ENCODE results near the gene INPP5F. TPM values are rescaled to one million over a fixed set of nuclear protein-coding genes. Genes with fewer than 3 reads are reported as not detected.
A peak's percentile ranks its signal among the peaks of the same experiment; 100 is the strongest.
"Not testable (repeated sequence)": the region's sequence is repeated elsewhere in the genome, so short reads cannot be mapped to it uniquely, and the experiment has no call there.

Gene INPP5F
- total RNA-seq, 1 donor from 2014 or later: 4.5 TPM

DNA sequence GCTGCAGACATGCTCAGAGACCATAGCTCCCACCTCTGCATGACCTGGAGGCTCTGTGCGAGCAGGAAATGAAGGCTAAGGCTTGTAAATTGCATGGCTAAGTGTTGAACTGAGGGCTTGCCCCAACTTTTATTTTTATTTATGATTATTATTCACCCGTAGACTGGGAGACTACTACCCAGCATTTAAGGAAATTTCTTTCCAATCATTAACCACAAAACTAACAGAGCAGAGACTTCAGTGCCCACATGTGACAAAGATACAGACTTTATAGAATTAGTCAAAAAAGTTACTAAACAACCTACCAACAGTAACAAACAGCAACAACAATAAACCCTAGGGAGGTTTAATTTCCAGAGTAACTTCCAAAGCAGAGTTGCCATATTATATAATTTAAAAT, 107.1 kb downstream of the INPP5F start:
- no peak for DNase-seq
- intact Hi-C loops (cut with DNase I): no loop called here
- no peak for ATAC-seq (ENCODE audit: poor library complexity)

DNA sequence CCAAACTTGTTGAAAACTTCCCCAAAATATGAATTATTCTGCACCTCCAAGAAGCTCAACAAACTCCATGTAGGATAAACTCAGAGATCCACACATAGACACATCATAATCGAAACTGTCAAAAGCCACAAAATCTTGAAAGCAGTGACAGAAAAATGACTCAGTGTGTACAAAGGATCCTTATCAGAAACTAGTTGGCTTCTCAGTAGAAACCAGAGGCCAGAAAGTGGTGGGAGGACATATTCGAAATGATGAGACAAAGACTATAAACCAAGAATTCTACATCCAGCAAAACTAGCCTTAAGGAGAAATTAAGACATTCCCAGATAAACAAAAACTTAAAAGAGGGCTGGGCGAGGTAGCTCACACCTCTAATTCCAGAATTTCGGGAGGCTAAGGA, 108.3 kb downstream of the INPP5F start:
- ATAC-seq (ENCODE audit: poor library complexity) (no peak), DNase-seq (no peak)
- intact Hi-C loops (cut with DNase I): no loop called here

DNA sequence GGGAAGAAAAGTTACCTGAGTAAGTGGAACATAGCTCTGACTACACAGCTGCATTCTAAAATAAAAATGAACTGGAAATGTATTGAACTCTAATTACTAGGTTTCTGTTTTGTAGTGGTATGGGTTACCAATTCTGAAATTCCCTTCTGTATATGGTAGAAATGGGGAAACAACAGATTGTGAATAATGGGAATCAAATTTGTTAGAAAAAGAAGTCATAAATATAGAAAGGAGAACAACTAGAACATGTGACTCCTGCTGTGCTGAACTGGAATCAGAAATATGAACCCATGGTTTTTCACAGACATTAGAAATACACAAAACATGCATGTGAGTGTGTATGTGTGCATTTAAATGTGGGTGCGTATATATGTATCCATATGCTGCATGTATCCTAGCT, 119.8 kb downstream of the INPP5F start:
- ATAC-seq (ENCODE audit: poor library complexity): no peak
- intact Hi-C loops (cut with DNase I): no loop called here
- no peak for DNase-seq

DNA sequence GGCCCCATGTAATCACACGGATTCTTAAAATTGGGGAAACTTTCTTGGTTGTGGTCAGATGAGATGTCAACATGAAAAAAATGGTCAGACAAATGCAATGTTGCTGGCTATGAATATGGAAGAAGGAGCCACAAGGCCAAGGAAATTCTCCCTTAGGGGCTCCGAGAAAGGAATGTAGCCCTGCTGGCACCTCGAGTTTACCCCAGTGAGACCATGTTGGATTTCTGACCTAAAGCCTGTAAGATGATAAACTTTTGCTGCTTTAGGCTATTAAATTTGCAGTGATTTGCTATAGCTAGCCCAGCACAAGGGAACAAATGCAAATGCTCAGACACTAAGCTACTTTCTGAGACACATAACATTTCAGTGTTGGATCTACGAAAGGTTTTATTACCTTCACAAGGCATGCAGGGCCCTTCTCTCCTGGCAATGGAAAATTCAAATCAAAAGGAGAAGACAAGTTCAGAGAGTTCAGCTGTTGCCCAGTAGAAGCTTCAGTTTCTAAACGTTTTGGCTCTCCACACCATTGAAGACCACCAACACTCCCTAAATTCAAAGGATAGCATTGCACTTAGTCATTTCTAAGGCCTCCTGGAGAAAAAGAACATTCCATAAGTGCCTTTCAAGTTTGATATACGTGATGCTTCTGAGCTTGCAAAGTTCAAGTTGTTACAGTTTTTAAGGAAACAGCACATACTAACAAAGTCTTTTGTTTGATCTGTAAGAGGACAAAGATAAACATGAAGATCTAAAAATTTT, 123.4 kb downstream of the INPP5F start:
- intact Hi-C loops (cut with DNase I): no loop called here
- ATAC-seq (ENCODE audit: poor library complexity) (no peak), DNase-seq (no peak)

DNA sequence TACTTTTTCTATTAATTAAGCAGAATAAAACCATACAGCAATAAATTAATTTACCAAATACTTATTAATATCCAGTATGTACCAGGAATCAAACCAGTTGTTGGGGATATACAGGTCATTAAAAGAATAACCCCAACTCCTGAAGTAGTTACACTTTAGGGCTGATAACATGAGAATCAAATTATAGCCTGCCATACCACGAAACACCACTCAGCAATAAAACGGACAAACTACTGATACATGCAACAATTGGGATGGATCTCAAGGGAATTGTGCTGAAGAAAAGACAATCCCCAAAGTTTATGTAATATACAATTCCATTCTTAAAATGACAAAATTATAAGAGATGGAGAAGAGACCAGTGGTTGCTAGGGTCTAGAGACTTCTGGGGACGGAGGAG, 124.1 kb downstream of the INPP5F start:
- no peak for ATAC-seq (ENCODE audit: poor library complexity)
- intact Hi-C loops (cut with DNase I): loop anchor here (10.0 kb wide), 1 partner anchor 95 kb away; no protein-coding TSS in a partner anchor
- no peak for DNase-seq

DNA sequence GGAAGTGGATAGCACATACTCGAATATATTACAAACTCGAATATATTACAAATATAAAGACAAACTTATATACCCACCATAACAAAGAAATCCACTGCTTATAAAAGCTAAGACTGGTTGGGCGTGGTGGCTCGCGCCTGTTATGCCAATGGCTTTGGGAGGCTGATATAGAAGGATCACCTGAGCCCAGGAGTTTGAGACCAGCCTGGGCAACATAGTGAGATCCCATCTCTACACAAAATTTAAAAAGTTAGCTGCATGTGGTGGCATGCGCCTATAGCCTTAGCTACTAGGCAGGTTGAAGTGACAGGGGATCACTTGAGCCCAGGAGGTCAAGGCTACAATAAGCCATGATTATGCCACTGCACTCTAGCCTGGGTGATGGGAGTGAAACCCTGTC, 126.4 kb downstream of the INPP5F start:
- no peak for ATAC-seq (ENCODE audit: poor library complexity)
- intact Hi-C loops (cut with DNase I): loop anchor here (10.0 kb wide), 1 partner anchor 97 kb away; no protein-coding TSS in a partner anchor
- DNase-seq: no peak

DNA sequence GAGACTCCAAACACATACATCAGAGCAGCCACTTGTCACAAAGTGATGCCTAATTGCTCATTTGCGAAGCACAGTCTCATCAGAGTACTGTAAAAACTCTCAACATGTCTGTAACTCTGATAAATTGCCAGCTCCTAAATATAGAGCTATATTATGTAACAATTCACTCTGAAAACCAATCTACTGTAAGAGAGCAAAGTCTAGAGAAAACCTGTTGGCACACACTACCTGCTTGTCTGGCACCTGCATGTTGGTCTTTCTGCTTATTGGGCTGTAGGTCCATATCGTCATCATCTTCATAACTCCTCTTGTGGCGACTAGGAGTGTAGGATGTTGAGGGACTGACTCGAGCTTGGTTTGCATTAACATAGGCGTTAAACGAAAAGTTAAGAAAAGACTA, 127.0 kb downstream of the INPP5F start:
- ATAC-seq (ENCODE audit: poor library complexity): peak; percentile 22

DNA sequence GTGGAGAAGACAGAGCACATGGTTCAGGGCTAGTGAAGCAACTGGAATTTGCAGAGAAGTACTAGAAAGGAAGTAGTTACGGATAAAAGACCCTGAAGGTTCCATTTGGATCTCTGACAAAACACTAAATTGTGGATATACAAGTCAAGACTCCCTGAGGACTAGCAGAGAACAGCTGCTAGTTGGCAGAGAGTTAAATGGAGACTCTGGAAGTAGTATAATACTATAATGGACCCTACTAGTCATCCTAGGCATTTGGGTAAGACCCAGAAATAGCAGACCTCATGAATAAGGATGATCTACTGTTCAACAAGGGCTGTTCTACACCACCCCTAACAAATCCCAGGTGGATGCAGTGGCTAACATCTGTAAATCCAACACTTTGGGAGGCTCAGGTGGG, 127.7 kb downstream of the INPP5F start:
- intact Hi-C loops (cut with DNase I): loop anchor here (10.0 kb wide), 1 partner anchor 99 kb away; no protein-coding TSS in a partner anchor
- ATAC-seq (ENCODE audit: poor library complexity): no peak
- no peak for DNase-seq

More for the DNA sequence above, 127.0 kb downstream of the INPP5F start:
- intact Hi-C loops (cut with DNase I): loop anchor here (10.0 kb wide), 1 partner anchor 98 kb away; no protein-coding TSS in a partner anchor
- DNase-seq: no peak

DNA sequence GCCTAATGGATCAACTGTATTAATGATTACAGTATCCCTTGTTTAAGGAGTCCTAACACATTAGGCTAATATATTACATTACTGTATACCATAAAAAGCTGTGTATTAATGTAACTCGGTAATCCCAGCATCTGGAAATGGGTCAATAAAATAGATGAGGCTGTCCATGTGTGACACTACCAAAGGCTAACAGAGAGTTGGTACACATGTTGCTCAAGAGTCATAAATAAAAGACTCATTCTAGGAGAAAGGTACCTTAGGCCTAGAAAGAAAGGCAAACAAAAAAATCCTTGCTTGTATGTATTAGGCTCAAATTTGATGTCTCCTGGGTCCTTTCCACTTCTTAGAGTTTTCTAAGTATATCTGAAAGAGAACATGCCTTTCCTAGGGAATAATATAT, 132.2 kb downstream of the INPP5F start:
- ATAC-seq (ENCODE audit: poor library complexity) (no peak), DNase-seq (no peak)
- intact Hi-C loops (cut with DNase I): loop anchor here (10.0 kb wide), 1 partner anchor 103 kb away; no protein-coding TSS in a partner anchor

DNA sequence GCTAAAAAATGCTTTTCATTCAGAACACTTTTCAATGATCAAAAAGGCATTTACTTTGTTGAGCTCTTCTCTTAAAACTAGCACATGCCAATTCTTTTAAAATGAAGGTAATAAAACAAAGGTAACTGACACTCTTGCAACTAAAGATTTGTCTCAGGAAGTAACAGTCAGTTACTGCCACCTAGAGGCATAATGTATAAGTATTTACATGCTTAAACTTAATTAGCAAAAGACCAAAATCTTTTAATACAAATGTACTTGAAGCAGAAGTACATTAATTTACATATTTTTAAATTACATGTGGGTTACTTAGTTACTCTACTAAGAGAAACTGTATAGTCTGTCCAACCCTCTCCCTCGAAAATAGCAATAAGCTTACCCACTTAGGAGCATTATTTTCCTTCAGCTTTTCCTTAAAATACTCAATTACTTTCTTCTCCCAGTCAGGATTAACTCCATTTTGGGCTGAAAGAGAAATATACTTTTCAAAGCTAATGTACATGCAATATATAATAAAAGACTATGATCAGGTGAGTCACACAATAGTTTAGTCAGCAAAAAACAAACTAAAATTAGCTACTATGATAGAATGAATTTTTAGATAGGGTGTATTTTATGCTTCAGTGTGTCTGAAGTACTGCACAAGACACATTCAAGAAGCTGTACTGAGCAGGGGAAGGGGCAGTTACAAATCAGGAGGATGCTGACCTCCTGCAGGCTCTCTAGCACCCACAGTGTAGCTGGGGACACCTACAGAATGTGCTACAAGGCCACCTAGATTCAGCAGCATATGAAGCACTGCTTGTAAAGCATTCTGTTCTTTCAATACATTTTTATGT, 133.8 kb downstream of the INPP5F start:
- intact Hi-C loops (cut with DNase I): loop anchor here (5.0 to 10.0 kb wide), 2 partner anchors 105 to 172 kb away; no protein-coding TSS in a partner anchor
- ATAC-seq (ENCODE audit: poor library complexity) (no peak), DNase-seq (no peak)

DNA sequence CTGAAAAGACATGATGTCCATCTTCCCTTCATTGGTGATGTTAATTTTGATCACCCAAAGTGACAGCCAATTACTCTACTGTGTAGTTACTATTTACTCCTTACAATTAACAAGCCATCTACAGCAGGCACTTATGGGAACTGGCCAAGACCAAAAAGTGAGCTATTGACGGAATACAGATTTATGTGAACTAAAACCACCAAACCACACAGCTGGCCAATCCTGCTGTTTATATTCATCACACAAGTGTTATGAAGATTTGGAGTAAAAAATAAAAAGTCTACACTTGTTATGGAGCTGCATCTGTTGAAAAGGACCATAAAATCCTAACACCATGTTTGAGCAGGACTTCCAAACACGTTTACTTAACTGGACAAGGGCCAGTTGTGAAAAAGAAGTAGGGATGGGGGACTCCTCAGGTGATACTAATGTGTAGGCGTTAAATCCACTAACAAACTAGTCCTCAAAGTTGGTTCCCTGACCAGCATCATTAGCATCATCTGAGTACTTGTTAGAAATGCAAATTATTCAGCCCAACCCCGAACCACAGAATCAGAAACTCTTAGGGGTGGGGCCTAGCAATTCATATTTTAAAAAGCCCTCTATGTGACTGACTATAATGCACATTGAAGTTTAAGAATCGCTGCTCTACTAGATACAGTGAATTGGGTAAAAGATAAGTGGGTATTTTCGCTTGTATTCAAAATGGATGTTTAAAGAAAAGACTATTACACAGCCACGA, 135.2 kb downstream of the INPP5F start:
- no peak for ATAC-seq (ENCODE audit: poor library complexity)
- DNase-seq: no peak
- intact Hi-C loops (cut with DNase I): loop anchor here (5.0 kb wide), 1 partner anchor 174 kb away; no protein-coding TSS in a partner anchor

DNA sequence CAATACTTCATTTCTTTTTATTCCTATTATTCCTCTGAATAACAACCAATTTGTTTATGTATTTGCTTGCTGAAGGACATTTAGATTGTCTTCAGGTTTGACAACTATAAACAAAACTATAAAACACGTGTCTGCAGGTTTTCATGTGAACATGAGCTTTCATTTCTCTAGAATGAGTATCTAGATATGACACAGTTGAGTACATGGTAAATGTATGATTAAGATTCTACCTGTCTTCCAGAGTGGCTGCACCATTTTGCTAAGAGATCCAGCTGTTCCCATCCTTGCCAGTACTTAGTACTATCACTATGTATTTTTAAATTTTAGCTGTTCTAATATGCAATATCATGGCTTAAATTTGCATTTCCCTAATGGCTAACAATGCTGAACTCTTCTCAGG, 136.7 kb downstream of the INPP5F start:
- no peak for ATAC-seq (ENCODE audit: poor library complexity)
- intact Hi-C loops (cut with DNase I): loop anchor here (5.0 kb wide), 1 partner anchor 175 kb away; no protein-coding TSS in a partner anchor
- DNase-seq: no peak

DNA sequence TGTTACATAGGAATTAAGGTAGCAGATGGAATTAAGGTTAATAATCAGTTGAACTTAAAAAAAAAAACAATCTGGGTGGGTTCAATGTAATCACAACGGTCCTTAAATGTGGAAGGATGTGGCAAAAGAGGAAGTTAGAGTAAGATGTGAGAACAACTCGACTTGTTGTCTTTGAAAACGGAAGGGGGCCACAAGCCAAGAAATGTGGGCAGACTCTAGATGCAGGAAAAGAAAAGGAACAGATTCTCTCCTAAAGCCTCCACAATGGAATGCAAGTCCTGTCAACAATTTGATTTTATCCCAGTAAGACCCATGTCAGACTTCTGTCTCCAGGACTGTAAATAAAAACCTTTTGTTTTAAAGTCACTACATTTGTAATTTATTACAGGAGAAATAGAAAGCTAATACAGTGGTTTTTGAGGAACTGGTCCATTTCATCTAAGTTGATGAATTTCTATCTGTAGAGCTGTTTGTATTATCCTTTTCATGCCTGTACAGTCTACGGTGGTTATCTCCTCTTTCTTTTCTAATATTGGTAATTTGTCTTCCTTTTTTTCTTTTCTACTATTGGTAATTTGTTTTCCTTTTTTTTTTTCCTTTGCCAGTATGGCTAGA, 138.2 kb downstream of the INPP5F start:
- DNase-seq (no peak), ATAC-seq (ENCODE audit: poor library complexity) (no peak)
- intact Hi-C loops (cut with DNase I): loop anchor here (5.0 kb wide), 1 partner anchor 177 kb away; no protein-coding TSS in a partner anchor

DNA sequence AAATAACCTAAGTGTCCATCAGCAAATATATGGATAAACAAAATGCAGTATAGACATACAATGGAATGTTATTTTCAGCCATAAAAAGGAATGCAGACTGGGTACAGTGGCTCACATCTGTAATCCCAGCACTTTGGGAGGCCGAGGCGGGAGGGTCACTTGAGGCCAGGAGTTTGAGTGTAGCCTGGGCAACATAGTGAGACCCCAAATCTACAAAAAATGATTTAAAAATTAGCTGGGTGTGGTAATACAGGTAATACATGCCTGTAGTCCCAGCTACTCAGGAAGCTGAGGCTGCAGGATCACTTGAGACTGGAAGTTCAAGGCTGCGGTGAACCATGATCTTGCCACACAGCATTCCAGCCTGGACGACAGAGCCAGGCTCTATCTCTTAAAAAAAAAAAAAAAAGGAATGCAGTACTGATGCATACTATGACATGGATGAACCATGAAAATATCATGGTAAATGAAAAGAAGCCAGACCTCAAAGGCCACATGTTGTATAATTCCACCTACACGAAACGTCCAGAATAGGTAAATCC, 139.9 kb downstream of the INPP5F start:
- DNase-seq (no peak), ATAC-seq (ENCODE audit: poor library complexity) (no peak)
- intact Hi-C loops (cut with DNase I): no loop called here

DNA sequence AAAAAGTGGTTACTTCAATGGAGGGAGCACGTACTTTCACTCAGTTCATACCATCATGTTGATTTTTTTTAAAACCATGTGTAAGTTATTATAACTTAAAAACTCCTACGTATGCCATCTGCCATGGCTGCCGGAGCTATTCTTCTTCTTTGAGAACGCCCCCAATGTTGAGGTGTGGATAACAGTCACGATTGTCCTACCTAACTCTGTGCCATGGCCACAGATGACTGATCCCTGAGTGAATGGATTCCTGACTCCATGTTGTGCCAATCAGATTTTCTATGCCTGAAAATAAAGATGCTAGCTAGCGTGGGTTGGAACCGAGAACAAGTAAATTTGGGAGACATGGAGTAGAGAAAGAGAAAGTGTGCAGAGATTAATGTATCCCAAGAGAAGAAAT, 141.5 kb downstream of the INPP5F start:
- DNase-seq (no peak), ATAC-seq (ENCODE audit: poor library complexity) (no peak)
- intact Hi-C loops (cut with DNase I): no loop called here

DNA sequence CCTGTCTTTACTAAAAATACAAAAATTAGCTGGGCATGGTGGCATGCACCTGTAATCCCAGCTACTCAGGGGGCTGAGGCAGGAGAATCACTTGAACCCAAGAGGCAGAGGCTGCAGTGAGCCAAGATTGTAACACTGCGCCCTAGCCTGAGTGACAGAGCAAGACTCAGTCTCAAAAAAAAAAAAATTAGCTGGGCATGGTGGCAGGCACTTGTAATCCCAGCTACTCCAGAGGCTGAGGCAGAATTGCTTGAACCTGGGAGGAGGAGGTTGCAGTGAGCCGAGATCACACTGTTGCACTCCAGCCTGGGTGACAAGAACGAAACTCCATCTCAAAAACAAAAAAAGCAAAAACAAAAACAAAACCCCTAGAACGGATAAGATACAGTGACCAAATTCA, 143.5 kb downstream of the INPP5F start:
- ATAC-seq (ENCODE audit: poor library complexity); DNase-seq; intact Hi-C loops (cut with DNase I): not testable (repeated sequence)

DNA sequence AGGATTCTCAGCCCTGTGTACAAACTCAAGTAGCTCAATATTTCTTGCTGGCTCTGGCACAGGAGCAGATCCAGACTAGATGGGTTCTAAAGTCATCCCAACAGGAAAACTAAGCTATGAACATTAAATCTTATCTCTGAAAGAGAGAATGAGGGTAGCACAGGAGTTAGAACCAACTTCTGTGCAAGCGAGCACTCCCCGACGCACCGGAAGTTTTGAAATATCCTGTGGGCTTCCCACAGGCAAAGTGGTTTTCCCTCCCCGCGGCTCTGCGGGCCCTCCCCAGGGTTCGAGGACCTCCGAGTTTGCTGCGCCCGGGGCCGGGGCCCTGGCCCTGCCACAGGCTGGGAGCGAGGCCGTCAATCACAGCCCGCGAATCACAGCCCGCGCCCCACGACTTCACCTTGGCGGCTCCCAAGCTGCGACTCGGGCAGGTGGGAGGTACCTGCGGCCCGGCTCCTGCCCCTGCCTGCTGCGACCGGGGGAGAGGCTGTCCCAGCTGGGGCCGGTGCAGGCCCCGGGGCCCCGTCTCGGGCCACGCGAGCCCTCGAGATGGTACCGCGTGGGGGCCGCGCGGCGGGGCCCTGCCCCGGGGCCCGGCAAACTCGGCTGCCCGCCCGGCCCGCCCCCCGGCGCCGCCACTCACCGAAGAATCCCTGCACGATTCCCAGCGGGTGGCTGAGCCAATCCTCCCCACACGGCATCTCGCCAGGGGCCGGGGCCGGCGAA, 146.2 kb downstream of the INPP5F start:
- ATAC-seq (ENCODE audit: poor library complexity) (peak; percentile 7), DNase-seq (peak; percentile 69)
- intact Hi-C loops (cut with DNase I): loop anchor here (10.0 kb wide), 1 partner anchor 277 kb away; the partner anchor contains the start of gene TIAL1

DNA sequence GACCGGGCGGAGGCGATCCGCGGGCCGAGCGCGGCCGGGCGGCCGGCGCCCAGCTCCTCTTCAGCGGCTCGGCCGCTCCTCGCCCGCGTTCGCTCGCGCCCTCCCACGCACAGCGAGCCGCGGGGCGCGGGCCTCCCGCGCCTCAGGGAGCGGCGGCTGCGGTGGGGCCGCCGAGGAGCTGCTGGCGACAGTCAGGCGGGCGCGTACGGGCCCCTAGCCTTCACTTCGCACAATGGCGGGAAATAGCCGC, 146.7 kb downstream of the INPP5F start, which contains the start of gene MCMBP:
MCMBP (minus strand) TSS at position 234 of the 250 bp plus-strand sequence. CDS start 259 bp downstream, outside the sequence.
- ATAC-seq (ENCODE audit: poor library complexity) (no peak), DNase-seq (no peak)
- intact Hi-C loops (cut with DNase I): loop anchor here (10.0 kb wide), 1 partner anchor 278 kb away; the partner anchor contains the start of gene TIAL1

All from Right ventricle myocardium superior (tissue), 1 donor.